T1000 (cell line): ENCODE results near the gene MYDGF.
"Not testable (repeated sequence)": the region's sequence is repeated elsewhere in the genome, so short reads cannot be mapped to it uniquely, and the experiment has no call there.

ENCODE experiments used
- DNase-seq: peaks from one replicate; lab custom pipeline; 2025; ENCODE audit warnings: mixed read lengths; lab: John Stamatoyannopoulos, UW

MYDGF gene

GRCh38 chr19:4669723-4670480, at the start of gene MYDGF:
TSS of gene MYDGF (minus strand) at chr19:4670342. CDS start at chr19:4670334, 8 bp downstream.
- DNase-seq, result peak; percentile 82

GRCh38 chr19:4719499-4719866, 49.3 kb upstream of the MYDGF start:
- DNase-seq, result no peak

- no peak for DNase-seq
These were observed 48.0 kb upstream of the MYDGF start for GRCh38 chr19:4717966-4718701.

GRCh38 chr19:4717191-4717965, 47.2 kb upstream of the MYDGF start:
- DNase-seq, result peak; percentile 70

GRCh38 chr19:4715529-4716221, 45.5 kb upstream of the MYDGF start:
- DNase-seq, result no peak

- not testable (repeated sequence) for DNase-seq
These were observed 45.0 kb upstream of the MYDGF start for GRCh38 chr19:4715178-4715528.

- no peak for DNase-seq
These were observed 43.9 kb upstream of the MYDGF start for GRCh38 chr19:4714016-4714415.

- peak; percentile 91 for DNase-seq
These were observed 43.3 kb upstream of the MYDGF start for GRCh38 chr19:4713384-4713951.

- DNase-seq, result no peak
These were observed 42.6 kb upstream of the MYDGF start for GRCh38 chr19:4712771-4713170.

GRCh38 chr19:4711211-4711610, 41.1 kb upstream of the MYDGF start:
- DNase-seq, result no peak

- no peak for DNase-seq
These were observed 40.1 kb upstream of the MYDGF start for GRCh38 chr19:4710281-4710600.

GRCh38 chr19:4709440-4710280, 39.5 kb upstream of the MYDGF start:
- DNase-seq, result no peak

GRCh38 chr19:4707956-4708650, 38.0 kb upstream of the MYDGF start:
- DNase-seq, result no peak

GRCh38 chr19:4707322-4707721, 37.2 kb upstream of the MYDGF start:
- DNase-seq, result no peak

- no peak for DNase-seq
These were observed 35.4 kb upstream of the MYDGF start for GRCh38 chr19:4705413-4706131.

GRCh38 chr19:4704317-4704673, 34.2 kb upstream of the MYDGF start:
- DNase-seq, result no peak

- DNase-seq, result no peak
These were observed 33.7 kb upstream of the MYDGF start for GRCh38 chr19:4703671-4704316.

- no peak for DNase-seq
These were observed 32.6 kb upstream of the MYDGF start for GRCh38 chr19:4702764-4703163.

- no peak for DNase-seq
These were observed 31.4 kb upstream of the MYDGF start for GRCh38 chr19:4701557-4701956.

- no peak for DNase-seq
These were observed 30.5 kb upstream of the MYDGF start for GRCh38 chr19:4700693-4700970.
